CD4-positive, alpha-beta T cell treated with Interleukin-15 for 1 hour (primary cell): ENCODE results near the gene IGFBP5.

Experiments
- DNase-seq: peaks from one replicate; pipeline ENCODE4 v3.0.0-alpha.2; 2020

IGFBP5 gene

DNA sequence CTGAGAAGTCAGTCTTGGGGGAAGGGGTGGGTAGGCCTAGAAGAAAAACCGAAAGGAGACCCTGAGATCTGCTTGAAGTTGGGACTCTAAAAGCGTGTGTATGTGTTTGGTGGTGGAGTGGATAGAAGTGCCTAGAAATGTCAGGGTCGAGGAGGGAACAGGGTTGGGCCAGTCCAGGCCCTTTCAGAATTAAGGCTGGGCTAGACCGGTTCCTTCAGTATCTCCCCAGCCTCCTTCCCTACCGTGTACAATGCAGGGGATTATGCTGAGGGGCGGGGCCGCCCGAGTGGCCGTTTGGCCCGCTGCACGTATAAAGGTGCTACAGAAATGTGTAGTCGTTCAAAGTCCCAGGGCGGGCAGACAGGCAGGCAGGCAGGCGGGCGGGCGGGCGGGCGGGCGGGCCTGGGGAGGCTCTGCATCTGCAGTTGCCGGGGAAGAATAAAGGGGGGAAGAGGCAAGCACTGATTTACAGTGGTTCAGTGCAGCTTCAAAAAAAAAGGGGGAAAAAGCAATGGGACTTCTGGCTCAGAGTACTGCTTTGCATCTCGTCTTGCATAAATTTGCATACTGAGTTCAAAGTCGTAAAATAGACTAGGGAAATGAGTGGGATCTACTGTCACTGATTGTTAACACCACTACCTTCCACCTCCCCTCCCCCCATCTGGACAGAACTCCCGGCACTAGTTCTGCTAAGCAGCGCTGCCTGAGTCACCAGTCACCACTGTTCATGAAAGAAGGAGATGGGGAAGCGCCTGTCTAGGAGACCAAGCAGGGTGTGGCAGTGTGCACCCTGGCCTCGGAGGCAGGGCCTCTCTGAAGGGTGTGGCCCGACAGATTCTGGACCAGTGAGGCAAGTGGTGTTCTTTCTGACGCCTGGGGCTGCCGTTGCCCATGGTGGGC, 58.5 kb downstream of the IGFBP5 start:
- DNase-seq: peak; percentile 49

GRCh38 chr2:216635701-216636550, 59.4 kb downstream of the IGFBP5 start:
- DNase-seq: no peak

GRCh38 chr2:216635171-216635570, 60.2 kb downstream of the IGFBP5 start:
- no peak for DNase-seq

DNA sequence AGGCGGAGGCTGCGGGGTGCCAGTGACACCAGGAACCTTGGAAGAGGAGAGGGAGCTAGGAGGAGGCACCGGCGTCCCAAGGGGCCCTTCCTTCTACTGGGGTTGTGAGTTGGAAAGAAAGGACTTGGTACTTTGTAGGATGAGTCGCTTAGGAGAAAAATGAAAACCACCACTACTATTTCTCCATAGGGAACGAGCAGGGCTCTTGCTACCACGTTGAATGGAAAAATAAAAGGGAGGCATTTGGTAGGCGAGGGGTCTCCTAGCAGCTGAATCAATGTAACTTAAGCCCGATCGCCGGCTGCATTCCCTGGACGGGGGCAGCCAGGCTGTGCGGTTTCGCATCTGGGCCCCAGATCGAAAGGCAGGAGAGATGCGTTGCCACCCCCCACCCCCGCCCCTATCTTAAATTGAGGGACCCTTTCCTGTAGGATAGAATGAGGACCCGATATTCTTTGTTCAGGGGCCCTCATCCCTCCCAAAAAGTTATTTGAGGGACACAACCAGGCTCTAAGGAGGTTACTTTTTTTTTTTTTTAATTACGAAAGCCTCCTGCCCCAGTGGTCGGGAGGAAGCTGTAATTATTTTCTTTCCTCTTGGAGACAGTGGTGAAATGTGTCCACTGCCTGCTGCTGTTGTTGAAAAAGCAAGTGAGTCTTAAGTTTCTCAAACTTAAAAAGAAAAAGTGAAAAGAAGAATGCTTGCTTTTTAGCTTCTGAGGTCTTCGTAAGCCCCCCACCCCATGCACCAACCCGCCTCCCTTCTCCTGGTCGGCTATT, 60.8 kb downstream of the IGFBP5 start:
- no peak for DNase-seq

GRCh38 chr2:216633616-216634369, 61.6 kb downstream of the IGFBP5 start:
- no peak for DNase-seq

DNA sequence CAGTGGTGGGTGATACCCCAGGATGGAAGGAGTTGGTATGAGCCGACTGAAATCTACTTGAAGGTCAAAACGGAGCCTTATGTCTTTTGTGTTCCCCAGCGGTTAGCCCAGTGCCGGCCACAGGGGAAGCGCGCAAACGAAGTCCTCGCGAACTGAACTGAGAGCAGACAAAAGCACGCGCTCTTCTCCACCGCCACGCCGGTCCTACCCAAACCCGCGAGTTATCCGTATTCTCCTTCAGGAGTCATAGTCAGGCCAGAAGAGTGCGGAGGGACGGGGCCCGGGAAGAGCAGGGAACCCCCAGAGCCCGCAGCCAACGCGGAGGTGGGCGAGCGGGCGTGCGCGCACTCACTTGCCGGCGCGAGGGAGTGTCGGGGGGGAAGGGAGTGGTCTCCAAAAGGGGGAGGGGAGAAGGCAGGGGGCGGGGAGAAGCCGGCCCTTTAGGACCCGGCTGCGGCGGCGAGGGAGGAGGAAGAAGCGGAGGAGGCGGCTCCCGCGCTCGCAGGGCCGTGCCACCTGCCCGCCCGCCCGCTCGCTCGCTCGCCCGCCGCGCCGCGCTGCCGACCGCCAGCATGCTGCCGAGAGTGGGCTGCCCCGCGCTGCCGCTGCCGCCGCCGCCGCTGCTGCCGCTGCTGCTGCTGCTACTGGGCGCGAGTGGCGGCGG, 62.3 kb downstream of the IGFBP5 start, which contains the start of gene IGFBP2:
Gene IGFBP2 (plus strand): TSS at position 469 of the 664 bp plus-strand sequence. CDS start 104 bp downstream, at position 573.
- DNase-seq: no peak

DNA sequence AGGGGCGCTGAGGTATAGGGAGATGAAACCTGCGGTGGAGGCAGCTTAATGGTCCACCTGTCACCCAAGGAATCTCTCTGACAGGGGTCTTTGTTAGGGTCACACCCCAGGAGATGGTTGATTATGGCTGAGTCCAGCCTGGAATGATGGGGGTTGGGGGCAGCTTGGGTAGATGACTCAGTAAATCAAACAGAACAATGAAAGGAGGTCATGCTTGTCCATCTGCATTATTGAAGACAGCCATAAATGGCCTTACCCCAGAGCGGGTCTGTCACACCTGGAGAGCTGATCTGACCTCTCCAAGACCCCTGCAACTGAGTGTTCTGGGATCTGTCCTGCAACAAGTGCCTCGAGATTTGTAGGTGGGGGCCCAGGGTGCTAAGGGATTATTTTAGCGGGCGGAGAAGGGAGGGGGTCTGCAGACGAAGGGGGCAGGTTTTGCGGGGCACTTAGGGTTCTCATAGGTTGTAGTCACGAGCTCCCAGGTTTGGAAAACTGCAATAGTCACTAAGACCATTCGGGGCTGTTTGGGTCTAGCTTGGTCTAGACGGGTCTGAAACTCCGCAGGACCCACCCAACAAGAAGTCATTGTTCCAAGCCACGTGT, 62.9 kb downstream of the IGFBP5 start:
- DNase-seq: no peak

GRCh38 chr2:216629784-216630183, 65.6 kb downstream of the IGFBP5 start:
- DNase-seq: no peak

- no peak for DNase-seq
Observed at GRCh38 chr2:216626875-216627245, 68.5 kb downstream of the IGFBP5 start.

DNA sequence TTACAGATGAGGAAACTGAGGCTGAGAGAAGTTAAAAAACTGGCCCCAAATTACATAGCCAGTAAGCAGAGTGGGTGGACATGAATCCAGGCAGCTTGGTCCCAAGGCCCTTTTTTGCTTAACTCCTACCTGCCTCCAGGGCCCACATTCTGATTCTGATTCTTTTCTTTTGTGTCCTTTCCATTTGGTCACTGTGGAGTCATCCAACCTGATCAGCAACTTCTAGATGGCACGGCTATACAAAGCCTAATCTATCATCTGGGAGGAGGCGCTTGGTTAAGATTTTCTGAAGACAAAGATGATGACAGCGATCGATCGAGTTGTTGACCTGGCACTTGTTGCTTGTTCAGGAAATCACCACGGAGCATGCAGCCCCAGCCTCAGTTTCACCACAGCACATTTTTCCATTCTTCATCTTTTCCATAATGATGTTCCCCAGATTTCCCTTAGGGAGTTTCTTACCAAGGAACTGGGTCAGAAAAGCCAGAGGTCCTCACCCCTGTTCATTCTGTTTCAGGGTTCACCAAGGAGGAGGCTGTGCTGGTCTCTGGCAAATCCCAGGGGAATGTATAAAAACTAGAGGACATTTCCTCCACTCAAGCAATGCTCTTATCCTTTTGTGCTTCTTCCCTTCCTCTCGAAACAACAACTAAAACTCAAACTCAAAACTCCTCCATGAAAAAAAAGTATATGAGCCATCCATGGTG, 69.0 kb downstream of the IGFBP5 start:
- no peak for DNase-seq

DNA sequence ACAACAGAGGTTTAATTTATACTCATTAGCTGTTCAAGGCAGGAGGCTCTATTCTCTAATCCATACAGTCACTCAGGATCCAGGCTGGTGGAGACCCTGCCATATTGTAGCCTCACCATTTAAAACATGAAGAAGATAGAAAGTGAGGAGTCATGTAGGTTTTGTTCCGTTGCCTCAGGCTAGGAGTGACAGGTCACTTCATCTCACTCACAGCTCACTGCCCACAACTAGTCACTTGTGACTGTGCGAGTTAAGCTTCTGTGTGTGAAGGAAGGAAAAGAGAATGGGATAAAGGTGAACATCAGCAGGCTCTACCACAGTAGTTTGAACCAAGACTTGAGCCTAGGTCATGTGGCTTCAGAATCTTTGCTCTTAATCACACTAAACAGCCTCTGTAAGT, 71.1 kb downstream of the IGFBP5 start:
- no peak for DNase-seq

GRCh38 chr2:216622526-216622925, 72.8 kb downstream of the IGFBP5 start:
- DNase-seq: no peak
